ENCODE data around the gene CBX3.

GRCh38 chr7:26198781-26199169, 2.8 kb upstream of the CBX3 start:
- no peak for TF ChIP-seq CTCF (IDR thresholded peaks at IDR 0.05)
- no peak for TF ChIP-seq POLR2A (IDR thresholded peaks at IDR 0.05)

All from Peyer's patch (tissue), 4 donors.